HepG2 (cell line): ENCODE measurements around the gene DFFA. TPM values are rescaled to one million over a fixed set of nuclear protein-coding genes. Genes with fewer than 3 reads are reported as not detected.

ENCODE experiments used
- ATAC-seq: fragments of 200-7000 bp; cut with Tn5 transposase; 3 replicates; pipeline ENCODE4 v1.9.1; 2020; ENCODE audit warnings: mild to moderate bottlenecking, moderate library complexity
- BruUV-seq: library from RNA; stranded (reverse); fragments of 400-500 nt; replicated peaks from 2 replicates; lab custom pipeline; 2021; lab: Mats Ljungman, UMichigan
- CTCF ChIA-PET: fragments of 300-600 bp; formaldehyde crosslinking; extraction: SDS; loops from one replicate; lab custom pipeline; 2021; ENCODE audit warnings: low total read pairs, inconsistent platforms, low intra/inter-chr PET ratio; lab: Yijun Ruan, JAX
- POLR2A ChIA-PET: fragments of 350-600 bp; sonication (Branson Sonifier 250); formaldehyde crosslinking; loops from one replicate; lab custom pipeline; 2020; ENCODE audit warnings: antibody characterized with exemption, inconsistent platforms; lab: Yijun Ruan, JAX
- DNase-seq: peaks from one replicate; pipeline ENCODE4 v3.0.0-alpha.2; 2015; ENCODE audit warnings: low spot score
- FAIRE-seq: peaks from 3 replicates; lab custom pipeline; 2011; peaks lifted over from hg19 to GRCh38; lab: Jason Lieb, UNC
- H2AFZ ChIP-seq: one replicate; pipeline ENCODE4 v1.6.1; 2011; ENCODE audit warnings: low read length, inconsistent platforms
- H3K27ac ChIP-seq: fragments of 300-600 bp; 3 replicates; pipeline ENCODE4 v1.8.0; 2011; ENCODE audit warnings: mixed run types, mild to moderate bottlenecking, mixed read lengths, low read length, inconsistent platforms; ENCODE audit not compliant: insufficient read depth; ENCODE audit errors: extremely low read length
- H3K27me3 ChIP-seq, 2 experiments: fragments of 200-600 bp in 1 of 2; 2 replicates in 1 of 2; 3 replicates in 1 of 2; pipeline versions ENCODE4 v1.6.0 to v1.8.0; 2011; ENCODE audit warnings: low read length in 2 of 2, mild to moderate bottlenecking in 2 of 2, moderate library complexity in 2 of 2, inconsistent platforms in 1 of 2; ENCODE audit not compliant: insufficient read depth in 2 of 2, control insufficient read depth in 1 of 2
- H3K36me3 ChIP-seq, 2 experiments: fragments of 200-600 bp in 1 of 2; replicated peaks in 1 of 2; 2 replicates in 1 of 2; 3 replicates in 1 of 2; pipeline versions ENCODE4 v1.5.1 to v1.8.0; 2011; ENCODE audit warnings: low read length in 2 of 2, inconsistent platforms in 1 of 2; ENCODE audit not compliant: insufficient read depth in 2 of 2, control insufficient read depth in 1 of 2
- H3K4me1 ChIP-seq: 2 replicates; pipeline ENCODE4 v1.5.1; 2012; ENCODE audit warnings: low read length, inconsistent platforms; ENCODE audit not compliant: insufficient read depth
- H3K4me2 ChIP-seq: 2 replicates; pipeline ENCODE4 v1.6.0; 2011; ENCODE audit warnings: low read depth, low read length, inconsistent platforms
- H3K4me3 ChIP-seq, 3 experiments: fragments of 200-600 bp in 1 of 3; sonication (generic), shearing (Covaris generic) in 1 of 3; replicated peaks in 1 of 3; 2 replicates each; pipeline ENCODE4 v1.5.1; 2011 to 2016; ENCODE audit warnings: low read length in 3 of 3, inconsistent platforms in 2 of 3, low read depth in 2 of 3, mild to moderate bottlenecking in 2 of 3, control low read depth in 1 of 3, mixed read lengths in 1 of 3; ENCODE audit not compliant: insufficient read depth in 1 of 3
- H3K79me2 ChIP-seq: one replicate; pipeline ENCODE4 v1.6.1; 2011; ENCODE audit warnings: low read length, inconsistent platforms; ENCODE audit not compliant: insufficient read depth
- H3K9ac ChIP-seq: 2 replicates; pipeline ENCODE4 v1.6.0; 2011; ENCODE audit warnings: mild to moderate bottlenecking, low read depth, low read length, inconsistent platforms; ENCODE audit not compliant: insufficient read depth
- H3K9me3 ChIP-seq: 2 replicates; pipeline ENCODE4 v1.5.1; 2012; ENCODE audit warnings: mild to moderate bottlenecking, low read length
- H4K20me1 ChIP-seq: 2 replicates; pipeline ENCODE4 v1.6.0; 2011; ENCODE audit warnings: inconsistent platforms, mild to moderate bottlenecking, low read length, moderate library complexity; ENCODE audit not compliant: insufficient read depth
- BHLHE40 ChIP-seq: IDR thresholded peaks from 2 replicates; pipeline ENCODE4 v1.6.1; 2011; ENCODE audit warnings: low read length, improper control_type of control experiment
- BRCA1 ChIP-seq: sonication (generic); formaldehyde crosslinking; IDR thresholded peaks from 2 replicates; pipeline ENCODE4 v1.4.0; 2020; ENCODE audit warnings: missing genetic modification reagents
- BRD4 ChIP-seq: sonication (generic); formaldehyde crosslinking; IDR thresholded peaks from 2 replicates; pipeline ENCODE4 v1.4.0; 2020; ENCODE audit warnings: missing genetic modification reagents
- CEBPG ChIP-seq: IDR thresholded peaks from 2 replicates; pipeline ENCODE4 v1.6.1; 2016
- EP300 ChIP-seq, 3 experiments: sonication (generic) in 1 of 3; formaldehyde crosslinking in 1 of 3; IDR thresholded peaks; 2 replicates each; pipeline versions ENCODE4 v1.5.1 to v1.6.1; 2011 to 2020; ENCODE audit warnings: low read depth in 2 of 3, low read length in 2 of 3, borderline replicate concordance in 1 of 3, improper control_type of control experiment in 1 of 3, mild to moderate bottlenecking in 1 of 3, missing genetic modification reagents in 1 of 3, moderate library complexity in 1 of 3
- HMGXB4 ChIP-seq, 2 experiments: sonication (generic) in 1 of 2; formaldehyde crosslinking in 1 of 2; IDR thresholded peaks; 2 replicates each; pipeline versions ENCODE4 v1.4.0 to v1.6.1; 2018 to 2020; ENCODE audit warnings: missing genetic modification reagents in 2 of 2, borderline replicate concordance in 1 of 2, low read depth in 1 of 2, mild to moderate bottlenecking in 1 of 2, missing biosample characterization in 1 of 2
- SP4 ChIP-seq: sonication (generic); formaldehyde crosslinking; IDR thresholded peaks from 2 replicates; pipeline ENCODE4 v1.8.1; 2023; ENCODE audit warnings: mild to moderate bottlenecking, missing genetic modification reagents
- THAP11 ChIP-seq: IDR thresholded peaks from 2 replicates; pipeline ENCODE4 v1.6.1; 2016; ENCODE audit warnings: missing biosample characterization, missing genetic modification reagents
- ZNF225 ChIP-seq: sonication (generic); formaldehyde crosslinking; IDR thresholded peaks from 2 replicates; pipeline ENCODE4 v1.4.0; 2020; ENCODE audit warnings: mild to moderate bottlenecking, missing genetic modification reagents
- ZNF263 ChIP-seq: sonication (generic); formaldehyde crosslinking; IDR thresholded peaks from 2 replicates; pipeline ENCODE4 v1.4.0; 2020; ENCODE audit warnings: missing genetic modification reagents
- ZNF44 ChIP-seq: sonication (generic); formaldehyde crosslinking; IDR thresholded peaks from 2 replicates; pipeline ENCODE4 v1.5.1; 2020; ENCODE audit warnings: mild to moderate bottlenecking, missing genetic modification reagents
- ZNF546 ChIP-seq: sonication (generic); formaldehyde crosslinking; conservative IDR thresholded peaks from 2 replicates; pipeline ENCODE4 v1.8.1; 2023; ENCODE audit warnings: mild to moderate bottlenecking, missing genetic modification reagents
- ZNF7 ChIP-seq: IDR thresholded peaks from 2 replicates; pipeline ENCODE4 v1.6.1; 2016; ENCODE audit warnings: missing biosample characterization, missing genetic modification reagents
- ZNF713 ChIP-seq: sonication (generic); formaldehyde crosslinking; IDR thresholded peaks from 2 replicates; pipeline ENCODE4 v1.4.0; 2020; ENCODE audit warnings: mild to moderate bottlenecking, missing genetic modification reagents
- WGBS: methylation state at CpG from one replicate; pipeline ENCODE4 v1.1.6; 2017; ENCODE audit warnings: low lambda C conversion rate; 5-methylcytosine and 5-hydroxymethylcytosine counted together
- in situ Hi-C: cut with HindIII; loops from 2 replicates; pipeline ENCODE4 v1.10.0; 2017; ENCODE audit warnings: low pct_unique_long_range_greater_than_20kb; ENCODE audit not compliant: extremely low pct_ligation_motif_present
- intact Hi-C: fragments of 100-400 bp; cut with micrococcal nuclease; formaldehyde crosslinking; loops from one replicate; pipeline ENCODE4 v1.10.0; 2022; ENCODE audit not compliant: unreplicated experiment
- polyA plus RNA-seq, 8 experiments: library from polyadenylated mRNA; depleted of rRNA in 3 of 8; stranded (reverse) in 7 of 8; unstranded in 1 of 8; fragments of >200 nt; fragmentation: Illumina TruSeq in 4 of 8; extraction: Trizol in 4 of 8; gene quantifications; 2 replicates each; pipeline versions ENCODE4 v1.2.1 to v1.2.3, GENCODE V29; 2011 to 2016; ENCODE audit warnings: low read depth in 4 of 8, missing spikeins in 1 of 8, mixed read lengths in 1 of 8; ENCODE audit not compliant: insufficient read depth in 1 of 8
- total RNA-seq, 5 experiments: library from RNA; depleted of rRNA; stranded (reverse); fragments of >200 nt; fragmentation: Illumina TruSeq; extraction: Trizol; gene quantifications; 2 replicates each; pipeline ENCODE4 v1.2.3, GENCODE V29; 2016; ENCODE audit warnings: low read depth in 1 of 5

Gene DFFA
- total and polyA plus RNA-seq, 2 of the 13 experiments (the other 11 are each of a cell fraction or from before 2014, with no cell fraction given) = 16.5 to 33.9 TPM

- TF ChIP-seq EP300 (IDR thresholded peaks at IDR 0.05; ENCODE audit: low read depth in 2 of 2, low read length in 2 of 2) (no peak), EP300 (CRISPR knock-in tag; IDR thresholded peaks at IDR 0.05; ENCODE audit: borderline replicate concordance) (no peak), ZNF713 (0 out of 2 replicates have a peak, but pooled peaks have one; percentile 71), ZNF7 (no peak), SP4 (0 out of 2 replicates have a peak, but pooled peaks have one; percentile 18), HMGXB4 (CRISPR knock-in tag; IDR thresholded peaks at IDR 0.05; ENCODE audit: borderline replicate concordance in 1 of 2, low read depth in 1 of 2) (peak in 1 of 2 experiments; percentile 64; a peak in 1 of 4 replicates)
These were observed 22.6 kb upstream of the DFFA start (continued) for GRCh38 chr1:10494754-10495474.

- no TSS peak for BruUV-seq
- no peak overlapping the region for H3K4me2 ChIP-seq
- WGBS = 94% methylated on average over 5 of the region's 5 CpGs
- H3K9me3 ChIP-seq = no peaks in the 10 kb centered on the region
- ATAC-seq = peak; percentile 55
- TF ChIP-seq ZNF263 (no peak), ZNF225 (CRISPR knock-in tag) (no peak), BRD4 (CRISPR knock-in tag) (no peak), ZNF546 (CRISPR knock-in tag) (peak; percentile 63; the same call in 1 of the 2 replicates), CEBPG (no peak), BHLHE40 (no peak), THAP11 (CRISPR knock-in tag) (no peak), ZNF44 (CRISPR knock-in tag) (no peak), BRCA1 (CRISPR knock-in tag) (no peak)
- TF ChIP-seq, all 625 proteins: peak for 1
- Histone ChIP-seq H3K79me2 (peaks cover 51% of the 10 kb centered on the region), H3K27me3 (no peaks in the 10 kb centered on the region), H3K36me3 (peaks cover 2 to 15% of the 10 kb centered on the region in 2 experiments), H3K4me1 (peaks cover 24% of the 10 kb centered on the region), H2AFZ (no peak overlapping the region), H3K9ac (no peak overlapping the region), H3K27ac (no peak overlapping the region), H4K20me1 (peaks cover 30% of the 10 kb centered on the region), H3K4me3 (no peak overlapping the region)
- in situ Hi-C loops = no loop called here
- DNase-seq = no peak
- intact Hi-C loops = loop anchor here (1.0 kb wide), 3 partner anchors 19 to 117 kb away; partner anchors contain the start of gene CENPS
- ChIA-PET POLR2A (interaction anchor here (1.5 kb wide), 1 partner anchor 64 kb away, joined by 5 read pairs; the partner anchor contains the start of gene CENPS), CTCF (interaction anchor here (0.7 to 2.2 kb wide), 5 partner anchors 10 to 373 kb away, joined by 3 to 23 read pairs (median 4); partner anchors contain the start of gene CENPS)
- FAIRE-seq = no peak
These were observed 22.1 kb upstream of the DFFA start for GRCh38 chr1:10494418-10494753.
